ENCODE measurements around the gene VEZF1. TPM values are rescaled to one million over a fixed set of nuclear protein-coding genes. Genes with fewer than 3 reads are reported as not detected.

Gene VEZF1
- total and polyA plus RNA-seq, 8 donors, result 62.7 to 106 (median 98.5) TPM

DNA sequence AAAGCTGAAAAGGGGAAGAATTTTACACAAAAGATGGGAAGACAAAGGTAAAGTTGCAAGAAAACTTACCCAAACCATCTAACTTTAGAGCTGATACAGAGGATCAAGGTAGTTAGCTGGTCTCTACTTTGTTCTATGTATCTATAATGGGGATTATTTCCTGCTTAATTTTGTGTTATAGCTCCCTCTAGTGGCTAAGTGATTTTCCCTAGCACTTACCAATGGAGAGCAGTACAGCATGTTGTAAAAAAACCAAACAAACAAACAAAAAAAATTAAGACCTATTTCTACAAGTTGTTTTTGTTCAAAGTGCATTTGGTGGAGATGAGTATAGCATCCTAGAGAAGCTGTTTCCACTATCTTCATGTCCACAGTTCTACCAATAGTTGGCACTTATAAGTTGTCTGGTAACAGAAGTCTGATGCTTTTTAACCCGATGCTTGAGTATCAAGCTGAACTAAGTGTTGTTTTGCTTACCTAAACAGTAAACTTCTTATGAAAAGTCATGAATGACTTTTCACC is 11.5 kb upstream of the VEZF1 start:
- intact Hi-C loops (cut with DNase I), result loop anchor here (5.0 to 10.0 kb wide), 3 partner anchors 85 to 142 kb away; partner anchors contain the start of gene DYNLL2 (in 1 of the 2)
- ATAC-seq, result peak; percentile 86
- Histone ChIP-seq H3K36me3 (peaks cover 2 to 70% of the 10 kb centered on the region in 2 donors), H3K27me3 (no peaks in the 10 kb centered on the region), H3K9me3 (no peaks in the 10 kb centered on the region), H3K4me1 (peaks cover under 1 to 42% of the 10 kb centered on the region in 2 donors), H3K27ac (no peak overlapping the region), H3K4me3 (no peak overlapping the region)
- peak in 2 of 4 donors; percentile 61 to 78 for DNase-seq
- TF ChIP-seq, protein P1, sequence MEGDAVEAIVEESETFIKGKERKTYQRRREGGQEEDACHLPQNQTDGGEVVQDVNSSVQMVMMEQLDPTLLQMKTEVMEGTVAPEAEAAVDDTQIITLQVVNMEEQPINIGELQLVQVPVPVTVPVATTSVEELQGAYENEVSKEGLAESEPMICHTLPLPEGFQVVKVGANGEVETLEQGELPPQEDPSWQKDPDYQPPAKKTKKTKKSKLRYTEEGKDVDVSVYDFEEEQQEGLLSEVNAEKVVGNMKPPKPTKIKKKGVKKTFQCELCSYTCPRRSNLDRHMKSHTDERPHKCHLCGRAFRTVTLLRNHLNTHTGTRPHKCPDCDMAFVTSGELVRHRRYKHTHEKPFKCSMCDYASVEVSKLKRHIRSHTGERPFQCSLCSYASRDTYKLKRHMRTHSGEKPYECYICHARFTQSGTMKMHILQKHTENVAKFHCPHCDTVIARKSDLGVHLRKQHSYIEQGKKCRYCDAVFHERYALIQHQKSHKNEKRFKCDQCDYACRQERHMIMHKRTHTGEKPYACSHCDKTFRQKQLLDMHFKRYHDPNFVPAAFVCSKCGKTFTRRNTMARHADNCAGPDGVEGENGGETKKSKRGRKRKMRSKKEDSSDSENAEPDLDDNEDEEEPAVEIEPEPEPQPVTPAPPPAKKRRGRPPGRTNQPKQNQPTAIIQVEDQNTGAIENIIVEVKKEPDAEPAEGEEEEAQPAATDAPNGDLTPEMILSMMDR (IDR thresholded peaks at IDR 0.05), result peak; percentile 79 to 87

DNA sequence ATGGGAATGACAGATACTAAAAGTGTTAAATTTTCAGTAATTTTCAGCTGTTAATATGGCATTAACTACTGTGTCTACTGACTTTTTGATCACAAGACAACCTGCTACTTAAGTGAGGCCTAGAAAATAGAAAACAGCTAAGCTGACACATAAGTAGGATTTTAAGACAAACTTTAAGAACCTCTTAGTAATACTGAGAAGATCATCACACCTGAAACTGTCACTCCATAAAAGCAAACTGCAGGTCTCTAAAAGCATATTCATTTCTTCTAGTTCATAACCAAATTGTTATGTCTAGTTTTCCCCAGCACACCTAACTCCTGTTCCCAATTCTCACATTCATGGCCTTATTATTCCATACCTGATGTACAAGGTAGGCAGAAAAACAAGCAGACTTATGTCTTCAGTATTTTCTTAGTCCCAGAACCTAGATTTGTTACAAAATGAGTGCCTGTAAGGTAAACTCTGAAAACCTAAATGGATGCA is 11.0 kb upstream of the VEZF1 start:
- Histone ChIP-seq H3K27ac (no peak overlapping the region), H3K9me3 (no peaks in the 10 kb centered on the region), H3K36me3 (peaks cover 0 to 65% of the 10 kb centered on the region in 2 donors), H3K4me3 (no peak overlapping the region), H3K4me1 (peaks cover 0 to 42% of the 10 kb centered on the region in 2 donors), H3K27me3 (no peaks in the 10 kb centered on the region)
- intact Hi-C loops (cut with DNase I), result loop anchor here (5.0 to 10.0 kb wide), 2 partner anchors 134 to 142 kb away; no protein-coding TSS in a partner anchor
- no peak for DNase-seq
- ATAC-seq, result no peak
- TF ChIP-seq, protein P1 (IDR thresholded peaks at IDR 0.05), result no peak

DNA sequence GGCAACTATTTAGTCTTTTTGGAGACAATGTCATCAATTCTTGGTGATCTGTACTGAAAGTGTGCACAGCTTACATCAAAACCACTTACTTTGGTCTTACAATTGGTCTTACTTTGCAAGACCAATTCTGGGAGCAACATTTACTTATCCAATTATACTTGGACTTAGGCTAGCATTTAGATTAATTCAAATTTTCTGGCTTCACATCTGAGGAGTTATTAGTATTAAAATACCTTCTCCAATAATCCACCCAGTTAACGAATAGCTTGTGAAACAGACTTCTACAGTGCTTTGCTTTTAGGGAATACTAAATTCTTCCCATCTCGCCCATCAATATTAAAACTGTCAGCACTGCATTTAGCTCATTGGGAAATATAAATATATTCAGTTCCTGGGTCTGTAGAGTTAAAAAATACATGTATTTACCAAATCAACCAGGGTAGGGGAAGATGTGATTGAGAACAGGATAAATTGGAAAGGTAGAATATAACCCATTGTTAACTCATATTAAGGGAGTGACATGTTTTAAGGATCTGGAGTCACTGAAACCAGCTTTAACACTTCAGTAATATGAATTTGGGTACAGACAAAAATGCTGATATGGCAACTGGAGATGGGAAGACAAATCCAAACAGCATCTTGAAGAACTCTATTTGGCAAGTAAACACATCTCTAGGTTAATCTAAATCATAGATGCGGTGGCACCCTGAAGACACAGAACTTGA is 9.2 kb upstream of the VEZF1 start:
- H3K4me1 ChIP-seq, result peaks cover 0 to 33% of the 10 kb centered on the region in 2 donors
- TF ChIP-seq, protein P1 (IDR thresholded peaks at IDR 0.05), result no peak
- DNase-seq (no peak), ATAC-seq (no peak)
- peaks cover 0 to 47% of the 10 kb centered on the region in 2 donors for H3K36me3 ChIP-seq
- no peak overlapping the region for H3K4me3 ChIP-seq
- intact Hi-C loops (cut with DNase I), result loop anchor here (5.0 to 10.0 kb wide), 2 partner anchors 132 to 140 kb away; no protein-coding TSS in a partner anchor
- no peaks in the 10 kb centered on the region for H3K27me3 ChIP-seq
- no peak overlapping the region for H3K27ac ChIP-seq
- no peaks in the 10 kb centered on the region for H3K9me3 ChIP-seq

DNA sequence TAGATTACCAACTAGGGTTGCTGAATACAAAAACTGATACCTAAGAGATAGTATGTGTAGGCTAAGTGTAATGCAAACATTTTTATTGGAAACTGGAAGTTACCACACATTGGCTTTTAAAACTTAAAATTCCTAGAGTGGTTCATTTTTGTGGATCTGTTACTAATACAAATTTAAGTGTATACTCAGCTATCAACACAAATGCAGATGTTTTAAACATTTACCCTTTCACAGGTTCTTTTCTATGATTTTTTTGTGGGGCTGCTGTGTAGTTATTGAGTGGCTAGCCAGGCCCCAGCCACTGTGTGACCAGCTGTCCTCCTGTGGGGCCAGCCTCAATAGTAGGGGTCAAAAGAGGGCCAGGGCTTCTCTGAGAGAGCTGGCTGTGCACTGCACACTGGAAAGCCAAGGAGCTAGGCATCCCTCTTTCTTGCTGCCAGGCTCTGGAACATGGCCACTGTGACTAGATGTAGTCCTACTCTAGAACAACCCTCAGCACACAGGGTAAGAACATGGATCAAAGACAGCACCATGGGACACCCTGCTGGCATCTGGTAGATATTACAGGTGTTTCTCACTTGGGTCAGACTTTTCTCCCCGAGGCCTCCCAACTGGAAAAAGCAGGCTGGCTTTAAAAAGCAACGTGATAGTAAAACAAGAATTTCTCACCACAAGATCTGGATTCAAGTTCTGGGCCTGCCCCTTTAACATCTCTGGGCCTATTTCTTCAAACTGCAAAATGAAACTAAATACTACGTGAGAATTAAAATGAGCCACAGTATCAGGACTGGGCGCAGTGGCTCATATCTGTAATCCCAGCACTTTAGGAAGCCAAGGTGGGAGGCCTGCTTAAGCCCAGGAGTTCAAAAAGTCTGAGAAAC is 7.3 kb upstream of the VEZF1 start:
- peak in 3 of 4 donors; percentile 40 to 77 (median 56) for DNase-seq
- intact Hi-C loops (cut with DNase I), result loop anchor here (5.0 to 10.0 kb wide), 2 partner anchors 131 to 138 kb away; no protein-coding TSS in a partner anchor
- H3K27me3 ChIP-seq, result no peaks in the 10 kb centered on the region
- H3K4me1 ChIP-seq, result peaks cover 0 to 25% of the 10 kb centered on the region in 2 donors
- ATAC-seq, result peak; percentile 93
- peaks cover 0 to 29% of the 10 kb centered on the region in 2 donors for H3K36me3 ChIP-seq
- no peak overlapping the region for H3K4me3 ChIP-seq
- no peaks in the 10 kb centered on the region for H3K9me3 ChIP-seq
- TF ChIP-seq, protein P1 (IDR thresholded peaks at IDR 0.05), result peak; percentile 56 to 64
- H3K27ac ChIP-seq, result no peak overlapping the region

All from left lung (tissue), 10 donors.